H1 (cell line): ENCODE measurements around the gene FOXRED1. TPM values are rescaled to one million over a fixed set of nuclear protein-coding genes. Genes with fewer than 3 reads are reported as not detected.

ENCODE experiments used
- CTCF ChIA-PET: fragments of 300-600 bp; sonication (Branson Sonifier 250); formaldehyde crosslinking; loops from one replicate; lab custom pipeline; 2021; ENCODE audit not compliant: partially characterized antibody; lab: Charles Lee
- POLR2A ChIA-PET: fragments of 300-600 bp; sonication (Branson Sonifier 250); formaldehyde crosslinking; loops from one replicate; lab custom pipeline; 2021; ENCODE audit warnings: inconsistent platforms; ENCODE audit not compliant: partially characterized antibody; lab: Charles Lee
- DNase-seq, 2 experiments: peaks; one replicate each; pipeline versions ENCODE4 v3.0.0 to v3.0.0-alpha.2; 2010 to 2022; ENCODE audit warnings: low spot score in 2 of 2, low read depth in 1 of 2, mixed read lengths in 1 of 2
- FAIRE-seq: peaks from 2 replicates; lab custom pipeline; 2011; peaks lifted over from hg19 to GRCh38; lab: Jason Lieb, UNC
- H2AFZ ChIP-seq: 2 replicates; pipeline ENCODE4 v1.8.1; 2012; ENCODE audit warnings: low read length, inconsistent platforms
- H2AK5ac ChIP-seq: 2 replicates; pipeline ENCODE4 v1.6.1; 2013; ENCODE audit warnings: low read depth, low read length
- H2BK120ac ChIP-seq: replicated peaks from 2 replicates; pipeline ENCODE3; 2013; ENCODE audit warnings: low read depth, low read length, inconsistent platforms
- H2BK12ac ChIP-seq: 2 replicates; pipeline ENCODE4 v1.6.1; 2013; ENCODE audit warnings: low read depth, low read length
- H2BK15ac ChIP-seq: 2 replicates; pipeline ENCODE4 v1.6.1; 2013; ENCODE audit warnings: low read length
- H2BK20ac ChIP-seq: 2 replicates; pipeline ENCODE4 v1.6.1; 2013; ENCODE audit warnings: low read length
- H2BK5ac ChIP-seq: 2 replicates; pipeline ENCODE4 v1.6.1; 2013; ENCODE audit warnings: low read depth, low read length
- H3K14ac ChIP-seq: 2 replicates; pipeline ENCODE4 v1.6.1; 2013; ENCODE audit warnings: inconsistent platforms; ENCODE audit not compliant: insufficient read length
- H3K18ac ChIP-seq: 2 replicates; pipeline ENCODE4 v1.6.1; 2013; ENCODE audit warnings: low read length; ENCODE audit errors: extremely low read depth
- H3K23ac ChIP-seq: 2 replicates; pipeline ENCODE4 v1.6.1; 2013; ENCODE audit warnings: inconsistent platforms; ENCODE audit not compliant: insufficient read length
- H3K23me2 ChIP-seq: 2 replicates; pipeline ENCODE4 v1.6.1; 2013; ENCODE audit warnings: low read depth, low read length
- H3K27ac ChIP-seq: 2 replicates; pipeline ENCODE4 v1.6.1; 2011; ENCODE audit warnings: low read depth, low read length, inconsistent platforms
- H3K27me3 ChIP-seq, 4 experiments: replicated peaks in 1 of 4; 1 replicate in 1 of 4; 2 replicates in 3 of 4; pipeline versions ENCODE4 v1.6.1 to v1.8.1; 2011 to 2013; ENCODE audit warnings: low read length in 3 of 4, mild to moderate bottlenecking in 3 of 4, inconsistent platforms in 2 of 4, mixed read lengths in 2 of 4, moderate library complexity in 1 of 4; ENCODE audit not compliant: control insufficient read depth in 3 of 4, insufficient read depth in 3 of 4; ENCODE audit errors: extremely low read depth in 1 of 4
- H3K36me3 ChIP-seq, 4 experiments: 2 replicates each; pipeline versions ENCODE4 v1.6.1 to v1.8.1; 2011 to 2013; ENCODE audit warnings: mild to moderate bottlenecking in 4 of 4, low read length in 3 of 4, moderate library complexity in 2 of 4, control low read depth in 1 of 4, inconsistent platforms in 1 of 4; ENCODE audit not compliant: insufficient read depth in 4 of 4, control insufficient read depth in 2 of 4
- H3K4ac ChIP-seq: replicated peaks from 2 replicates; pipeline ENCODE3; 2013; ENCODE audit warnings: low read length, low read depth, mixed read lengths, inconsistent platforms; ENCODE audit not compliant: insufficient read length
- H3K4me1 ChIP-seq, 4 experiments: replicated peaks in 1 of 4; 1 replicate in 1 of 4; 2 replicates in 3 of 4; pipeline versions ENCODE4 v1.6.1 to v1.8.1; 2011 to 2013; ENCODE audit warnings: low read length in 3 of 4, inconsistent platforms in 2 of 4, mixed read lengths in 1 of 4; ENCODE audit not compliant: insufficient read depth in 4 of 4, control insufficient read depth in 3 of 4
- H3K4me2 ChIP-seq, 2 experiments: 2 replicates each; pipeline versions ENCODE4 v1.6.1 to v1.8.1; 2011 to 2013; ENCODE audit warnings: low read depth in 2 of 2, low read length in 2 of 2, control low read depth in 1 of 2, inconsistent platforms in 1 of 2, mild to moderate bottlenecking in 1 of 2; ENCODE audit not compliant: insufficient read depth in 1 of 2
- H3K4me3 ChIP-seq, 4 experiments: fragments of 200-600, 300-600 bp in 1 of 4; sonication (generic), shearing (Covaris generic), sonication (Bioruptor Twin) in 1 of 4; 2 replicates each; pipeline versions ENCODE4 v1.5.1 to v1.8.1; 2011 to 2016; ENCODE audit warnings: low read length in 4 of 4, low read depth in 3 of 4, control low read depth in 2 of 4, inconsistent platforms in 2 of 4, mild to moderate bottlenecking in 2 of 4, mixed read lengths in 1 of 4, moderate library complexity in 1 of 4; ENCODE audit not compliant: insufficient read depth in 2 of 4; ENCODE audit errors: extremely low read depth in 1 of 4
- H3K56ac ChIP-seq: replicated peaks from 2 replicates; pipeline ENCODE3; 2013; ENCODE audit warnings: low read depth, mild to moderate bottlenecking, mixed read lengths, low read length, inconsistent platforms; ENCODE audit not compliant: insufficient read length
- H3K79me1 ChIP-seq: 2 replicates; pipeline ENCODE4 v1.6.1; 2013; ENCODE audit warnings: low read depth, low read length, control low read depth
- H3K79me2 ChIP-seq, 2 experiments: 2 replicates each; pipeline versions ENCODE4 v1.6.1 to v1.8.1; 2012 to 2013; ENCODE audit warnings: low read length in 2 of 2, mild to moderate bottlenecking in 2 of 2, inconsistent platforms in 1 of 2; ENCODE audit not compliant: insufficient read depth in 2 of 2, control insufficient read depth in 1 of 2
- H3K9ac ChIP-seq, 4 experiments: replicated peaks in 1 of 4; 1 replicate in 1 of 4; 2 replicates in 3 of 4; pipeline versions ENCODE4 v1.6.1 to v1.8.1; 2011 to 2013; ENCODE audit warnings: low read depth in 3 of 4, low read length in 3 of 4, control low read depth in 2 of 4, mild to moderate bottlenecking in 2 of 4, moderate library complexity in 2 of 4, inconsistent platforms in 1 of 4; ENCODE audit errors: extremely low read depth in 1 of 4
- H3K9me3 ChIP-seq, 2 experiments: 2 replicates each; pipeline versions ENCODE4 v1.6.1 to v1.8.1; 2012 to 2013; ENCODE audit warnings: mild to moderate bottlenecking in 2 of 2, moderate library complexity in 2 of 2, control low read depth in 1 of 2, inconsistent platforms in 1 of 2, low read depth in 1 of 2, low read length in 1 of 2, mixed read lengths in 1 of 2; ENCODE audit not compliant: insufficient read depth in 2 of 2
- H4K20me1 ChIP-seq, 2 experiments: replicated peaks in 1 of 2; 2 replicates each; pipeline versions ENCODE3 to v1.8.1; 2011 to 2013; ENCODE audit warnings: inconsistent platforms in 2 of 2, low read length in 2 of 2, mild to moderate bottlenecking in 1 of 2; ENCODE audit not compliant: insufficient read depth in 2 of 2, control insufficient read depth in 1 of 2
- H4K5ac ChIP-seq: 2 replicates; pipeline ENCODE4 v1.6.1; 2013; ENCODE audit warnings: low read length, low read depth, mixed read lengths, inconsistent platforms; ENCODE audit not compliant: insufficient read length
- H4K8ac ChIP-seq: 2 replicates; pipeline ENCODE4 v1.8.0; 2013; ENCODE audit warnings: mild to moderate bottlenecking, moderate library complexity, low read length, inconsistent platforms; ENCODE audit not compliant: insufficient read depth; ENCODE audit errors: extremely low read depth
- H4K91ac ChIP-seq: replicated peaks from 2 replicates; pipeline ENCODE3; 2013; ENCODE audit warnings: low read length, mixed read lengths, inconsistent platforms; ENCODE audit not compliant: insufficient read length
- CBX5 ChIP-seq: fragments of 300-800, 300-1000 bp; sonication (generic); IDR thresholded peaks from 2 replicates; pipeline ENCODE4 v1.7.1; 2016; ENCODE audit warnings: antibody characterized with exemption, low read length, low read depth
- CTCF ChIP-seq, 3 experiments: IDR thresholded peaks; 1 replicate in 2 of 3; 2 replicates in 1 of 3; pipeline versions ENCODE4 v1.5.1 to v1.6.1; 2011; ENCODE audit warnings: low read length in 3 of 3, mild to moderate bottlenecking in 3 of 3, inconsistent platforms in 2 of 3, low read depth in 1 of 3, moderate library complexity in 1 of 3; ENCODE audit not compliant: insufficient read depth in 1 of 3; ENCODE audit errors: control extremely low read depth in 1 of 3
- EGR1 ChIP-seq: IDR thresholded peaks from 2 replicates; pipeline ENCODE4 v1.6.1; 2011; ENCODE audit warnings: low read depth, low read length, borderline replicate concordance
- EZH2 ChIP-seq: fragments of 200-600 bp; sonication (generic); IDR thresholded peaks from 2 replicates; pipeline ENCODE4 v1.7.1; 2012; ENCODE audit warnings: low read depth, mild to moderate bottlenecking, moderate library complexity, low read length, inconsistent platforms; ENCODE audit not compliant: severe bottlenecking
- JUN ChIP-seq: IDR thresholded peaks from 2 replicates; pipeline ENCODE4 v1.6.1; 2011; ENCODE audit warnings: low read depth, mild to moderate bottlenecking, improper control_type of control experiment, low read length
- KDM5A ChIP-seq: fragments of 200-600 bp; IDR thresholded peaks from 2 replicates; pipeline ENCODE4 v1.7.1; 2012; ENCODE audit warnings: mild to moderate bottlenecking, low read length, inconsistent platforms, mixed read lengths
- RAD21 ChIP-seq, 2 experiments: IDR thresholded peaks in 1 of 2; conservative IDR thresholded peaks in 1 of 2; 2 replicates each; pipeline ENCODE4 v1.6.1; 2011; ENCODE audit warnings: low read depth in 2 of 2, low read length in 2 of 2, improper control_type of control experiment in 1 of 2, inconsistent platforms in 1 of 2, mild to moderate bottlenecking in 1 of 2, moderate library complexity in 1 of 2
- RBBP5 ChIP-seq: IDR thresholded peaks from 2 replicates; pipeline ENCODE4 v1.7.1; 2012; ENCODE audit warnings: low read depth, mild to moderate bottlenecking, inconsistent platforms, low read length, moderate library complexity, borderline replicate concordance
- SIRT6 ChIP-seq: IDR thresholded peaks from one replicate; pipeline ENCODE4 v1.7.1; 2012; ENCODE audit warnings: low read length, inconsistent platforms
- SP1 ChIP-seq: IDR thresholded peaks from 2 replicates; pipeline ENCODE4 v1.6.1; 2011; ENCODE audit warnings: low read depth, low read length
- SP2 ChIP-seq: IDR thresholded peaks from 2 replicates; pipeline ENCODE4 v1.6.1; 2012; ENCODE audit warnings: mild to moderate bottlenecking, low read length, inconsistent platforms
- WGBS, 2 experiments: shearing (Covaris generic) in 1 of 2; methylation state at CpG; one replicate each; pipeline versions ENCODE4 v1.1.6 to v1.1.7; 2013 to 2015; ENCODE audit warnings: low lambda C conversion rate in 2 of 2, mixed read lengths in 2 of 2, inconsistent platforms in 1 of 2, low coverage in 1 of 2, missing lambda C conversion rate in 1 of 2; ENCODE audit not compliant: insufficient replicate concordance in 2 of 2, insufficient coverage in 1 of 2, insufficient read length in 1 of 2; ENCODE audit errors: extremely low coverage in 1 of 2, missing lambda C conversion rate in 1 of 2; 5-methylcytosine and 5-hydroxymethylcytosine counted together
- polyA plus RNA-seq, 7 experiments: library from polyadenylated mRNA; depleted of rRNA in 3 of 7; stranded (reverse) in 5 of 7; unstranded in 2 of 7; fragments of >200 nt in 5 of 7; fragments of 200-250 nt in 2 of 7; gene quantifications; 1 replicate in 5 of 7; 2 replicates in 1 of 7; 4 replicates in 1 of 7; pipeline versions ENCODE4 v1.2.1 to v1.2.3, GENCODE V29; 2011 to 2013; ENCODE audit warnings: missing spikeins in 2 of 7, mixed read lengths in 2 of 7
- total RNA-seq: library from RNA; stranded (reverse); fragmentation: NEBNext Ultra II Directional; extraction: Animal tissue kit (Norgen Biotek cat#: 25700); gene quantifications from 2 replicates; pipeline ENCODE4 v1.2.1, GENCODE V29; 2021

Gene FOXRED1
- total and polyA plus RNA-seq, 2 of the 8 experiments (the other 6 are each of a cell fraction or from before 2014, with no cell fraction given): 48.8 to 99.4 TPM

GRCh38 chr11:126308271-126308671, 39.3 kb downstream of the FOXRED1 start:
- Histone ChIP-seq H3K79me2 (peaks cover 0 to 6% of the 10 kb centered on the region in 2 experiments; a peak in 2 of 4 replicates), H3K4ac (no peak overlapping the region), H2BK20ac (no peak overlapping the region), H3K18ac (no peak overlapping the region), H2BK120ac (no peak overlapping the region), H2AFZ (no peak overlapping the region), H3K4me2 (no peak overlapping the region), H3K4me1 (peaks cover 0 to 5% (median 2%) of the 10 kb centered on the region in 4 experiments; a peak in 4 of 7 replicates), H3K4me3 (no peak overlapping the region), H4K8ac (no peak overlapping the region), H2BK12ac (no peak overlapping the region), H3K79me1 (peaks cover 2% of the 10 kb centered on the region; the same call in 1 of the 2 replicates), H3K27ac (no peak overlapping the region), H4K91ac (no peak overlapping the region), H3K27me3 (no peaks in the 10 kb centered on the region), H4K20me1 (peaks cover 0 to 1% of the 10 kb centered on the region in 2 experiments), H2BK5ac (no peak overlapping the region), H3K23ac (no peak overlapping the region), H3K36me3 (peaks cover 0 to 3% (median under 1%) of the 10 kb centered on the region in 4 experiments; a peak in 1 of 8 replicates), H3K23me2 (peaks cover 3% of the 10 kb centered on the region), H3K9ac (no peak overlapping the region), H4K5ac (no peak overlapping the region), H3K56ac (no peak overlapping the region), H2BK15ac (no peak overlapping the region), H2AK5ac (no peak overlapping the region), H3K14ac (no peak overlapping the region), H3K9me3 (no peaks in the 10 kb centered on the region)
- ChIA-PET CTCF (interaction anchor here (0.6 to 4.8 kb wide), 15 partner anchors 8 to 172 kb away, joined by 3 to 24 read pairs (median 5); no protein-coding TSS in a partner anchor), POLR2A (interaction anchor here (0.7 kb wide), 1 partner anchor 22 kb away, joined by 3 read pairs; no protein-coding TSS in a partner anchor)
- no peak for FAIRE-seq
- 93% methylated on average over 4 of the region's 4 CpGs; no CpG with 5 or more reads in 1 of the 2 experiments for WGBS, 2 experiments
- DNase-seq: no peak
- TF ChIP-seq JUN (no peak), CTCF (IDR thresholded peaks at IDR 0.05; ENCODE audit: control extremely low read depth in 1 of 3, insufficient read depth in 1 of 3, low read depth in 1 of 3, low read length in 3 of 3) (no peak), SP2 (no peak), EZH2 (no peak), KDM5A (no peak), CBX5 (no peak), EGR1 (no peak), SP1 (no peak), SIRT6 (no peak), RBBP5 (no peak), RAD21 (IDR thresholded peaks at IDR 0.05 in 1 of 2, conservative IDR thresholded peaks at IDR 0.05 in 1 of 2; ENCODE audit: low read depth in 2 of 2, low read length in 2 of 2) (no peak)
